CD1c-positive myeloid dendritic cell (primary cell): ENCODE data around the gene TPT1.
"Not testable (repeated sequence)": the region's sequence is repeated elsewhere in the genome, so short reads cannot be mapped to it uniquely, and the experiment has no call there.

Experiments
- DNase-seq: peaks from one replicate; pipeline ENCODE4 v3.0.0-alpha.2; 2016; ENCODE audit errors: extremely low spot score

The TPT1 gene

DNA sequence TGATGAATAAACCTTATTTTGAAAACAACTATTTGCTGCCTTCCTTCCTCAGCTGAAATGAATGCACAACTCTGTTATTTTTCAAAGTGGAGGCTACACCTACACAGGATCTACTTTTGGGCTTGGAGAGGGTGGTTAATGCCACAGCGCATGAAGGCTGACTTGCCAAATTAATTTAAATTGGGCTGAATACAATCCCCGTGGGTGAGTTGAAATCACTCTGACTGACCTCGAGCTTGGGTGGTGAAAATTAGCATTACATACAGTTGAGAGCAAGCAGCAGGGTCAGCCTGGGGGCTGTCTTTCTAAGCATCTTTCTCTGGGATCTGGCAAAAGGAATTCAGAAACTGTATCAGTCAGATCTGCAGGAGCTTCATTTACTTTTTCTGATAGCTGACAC, 38.5 kb downstream of the TPT1 start:
- DNase-seq = no peak

GRCh38 chr13:45301263-45301662, 39.7 kb downstream of the TPT1 start:
- no peak for DNase-seq

GRCh38 chr13:45300190-45300985, 40.6 kb downstream of the TPT1 start:
- DNase-seq = no peak

GRCh38 chr13:45299194-45299593, 41.8 kb downstream of the TPT1 start:
- DNase-seq = no peak

DNA sequence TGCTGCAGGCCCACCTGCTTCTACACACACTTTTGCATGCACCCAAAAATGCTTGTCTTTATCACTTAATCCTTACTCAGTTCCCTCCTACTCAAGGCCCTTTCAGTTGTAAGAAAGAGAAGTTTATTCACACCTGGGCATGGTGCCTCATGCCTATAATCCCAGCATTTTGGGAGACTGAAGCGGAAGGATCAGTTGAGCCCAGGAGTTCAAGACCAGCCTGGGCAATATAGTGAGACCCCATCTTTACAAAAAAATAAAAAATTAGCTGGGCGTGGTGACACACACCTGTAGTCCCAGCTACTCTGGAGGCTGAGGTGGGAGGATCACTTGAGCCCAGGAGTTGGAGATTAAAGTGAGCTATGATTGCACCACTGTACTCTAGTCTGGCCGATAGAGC, 42.4 kb downstream of the TPT1 start:
- not testable (repeated sequence) for DNase-seq

DNA sequence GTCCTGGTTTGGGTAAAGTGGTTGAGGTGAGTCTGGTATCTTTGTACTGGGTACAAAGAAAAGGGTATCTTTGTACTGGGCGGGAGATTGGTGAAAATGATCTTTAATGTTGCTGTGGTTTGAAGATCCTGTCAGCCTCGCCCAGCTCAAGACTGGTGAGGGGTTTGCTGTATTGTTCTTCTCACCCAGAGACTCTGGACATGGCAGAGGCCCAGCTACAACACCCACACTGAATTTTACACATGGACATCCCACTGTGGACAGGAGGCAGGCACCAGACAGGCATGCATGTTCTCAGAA, 42.8 kb downstream of the TPT1 start:
- no peak for DNase-seq

DNA sequence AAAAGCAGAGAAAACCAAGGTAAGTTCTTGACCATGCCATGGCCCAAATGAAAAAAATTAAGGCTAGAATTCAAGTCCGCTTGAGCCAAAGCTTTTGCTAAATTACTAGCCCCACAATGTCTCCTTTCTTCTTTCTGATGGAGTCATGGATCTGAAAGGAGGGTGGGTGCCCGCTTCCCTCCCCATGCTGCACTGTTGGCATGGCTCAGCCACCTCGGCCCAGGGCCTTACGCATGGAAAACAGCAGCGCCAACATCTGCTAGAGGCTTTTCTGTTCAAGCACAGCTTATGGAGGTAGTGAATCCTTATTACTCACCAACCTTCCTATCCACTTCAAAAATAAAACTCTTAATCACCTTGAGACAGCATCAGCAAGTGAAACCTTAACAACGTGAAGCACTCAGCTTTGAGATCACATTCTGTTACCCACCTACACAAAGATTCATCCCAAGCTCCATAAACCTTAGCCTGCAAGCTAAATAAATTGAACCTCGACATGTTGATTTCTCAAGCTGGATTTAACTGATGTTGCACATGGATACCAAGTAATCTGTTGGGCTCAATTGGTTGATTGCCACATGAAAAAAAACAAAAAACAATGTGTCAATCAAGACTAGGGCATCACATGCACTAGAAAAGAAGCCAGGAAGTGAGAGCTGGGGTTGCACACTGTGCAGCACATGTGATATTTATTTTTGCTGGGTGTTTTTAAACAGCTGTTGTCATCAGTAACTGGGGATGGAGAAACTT, 43.4 kb downstream of the TPT1 start:
- DNase-seq = no peak

DNA sequence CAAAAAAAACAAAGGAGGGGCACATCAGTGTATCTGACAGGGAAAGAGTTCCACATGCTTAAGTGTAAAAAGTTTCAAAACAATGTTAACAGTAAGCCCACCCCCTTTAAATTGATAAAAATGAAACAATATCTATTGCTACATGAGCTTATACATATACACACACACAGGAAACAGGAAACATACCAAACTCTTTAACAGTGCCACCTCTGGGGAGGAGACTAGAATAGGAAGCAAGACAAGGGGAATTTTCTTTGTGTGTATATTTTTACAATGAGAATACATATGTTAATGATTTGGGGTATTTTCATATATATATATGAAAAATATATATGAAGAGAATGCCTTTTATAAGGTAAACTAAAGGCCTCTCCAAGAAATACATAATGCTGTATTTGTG, 44.7 kb downstream of the TPT1 start:
- DNase-seq = no peak

GRCh38 chr13:45295536-45295935, 45.4 kb downstream of the TPT1 start:
- no peak for DNase-seq

DNA sequence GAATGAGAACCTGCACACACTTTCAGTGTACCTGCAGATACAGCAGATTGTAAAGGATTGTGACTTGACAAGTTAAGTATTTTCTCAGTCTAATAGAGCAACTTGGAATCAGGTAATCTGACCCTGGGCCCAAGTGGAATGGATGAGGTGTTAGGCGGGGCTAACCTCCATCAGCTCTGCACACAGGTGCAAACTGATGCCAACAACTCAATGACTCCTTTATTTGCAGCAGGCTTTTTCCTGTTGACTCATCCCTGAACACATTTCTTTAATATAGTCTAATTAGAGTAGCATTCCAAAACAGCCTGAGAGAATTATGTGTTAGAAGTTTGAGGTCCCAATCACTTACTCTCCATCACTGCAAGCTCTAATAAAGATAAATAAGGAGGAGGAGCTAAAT, 48.8 kb downstream of the TPT1 start:
- no peak for DNase-seq

DNA sequence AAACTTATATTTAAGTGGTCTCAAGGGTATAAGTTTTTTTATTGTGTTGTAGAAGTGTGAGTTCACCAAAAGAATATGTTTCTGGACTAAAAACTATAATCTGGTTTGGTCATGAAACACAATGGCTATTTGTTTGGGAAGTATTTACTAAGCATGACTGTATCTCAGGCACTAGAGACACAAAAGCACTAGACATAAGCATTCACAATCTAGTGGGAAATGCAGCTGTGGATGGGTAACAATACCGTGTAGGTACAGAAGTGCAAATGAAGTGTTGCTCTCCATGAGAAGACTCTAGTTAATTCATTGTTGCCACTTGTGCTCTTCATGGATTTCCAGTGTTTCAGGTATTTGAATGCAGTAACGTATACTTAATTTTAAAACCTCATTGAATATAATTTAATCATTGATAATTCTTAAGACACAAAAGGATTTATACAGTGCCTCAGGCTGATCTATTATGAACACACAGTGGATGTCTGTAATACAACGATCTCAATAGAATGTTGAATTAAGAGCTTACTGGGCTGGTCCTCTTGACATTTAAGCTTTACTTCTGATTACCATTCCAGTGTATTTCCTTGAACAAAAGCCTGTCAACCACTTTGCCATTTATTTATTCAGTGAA, 50.9 kb downstream of the TPT1 start:
- DNase-seq = no peak
